Lower leg skin (tissue), 3 donors: Measurements from ENCODE around the gene KIF17.

Experiments
- POLR2A ChIP-seq, 2 donors: fragments of 450-650 bp; IDR thresholded peaks; one replicate each; pipeline ENCODE4 v1.6.1; 2016 to 2017; ENCODE audit warnings: antibody characterized with exemption in 2 of 2, mild to moderate bottlenecking in 1 of 2, moderate library complexity in 1 of 2
- TF ChIP-seq, protein P1 (sequence below), 3 donors: fragments of 450-650 bp; IDR thresholded peaks; one replicate each; pipeline ENCODE4 v1.5.1; 2016; ENCODE audit warnings: antibody characterized with exemption in 3 of 3, mild to moderate bottlenecking in 3 of 3, moderate library complexity in 2 of 3

DNA sequence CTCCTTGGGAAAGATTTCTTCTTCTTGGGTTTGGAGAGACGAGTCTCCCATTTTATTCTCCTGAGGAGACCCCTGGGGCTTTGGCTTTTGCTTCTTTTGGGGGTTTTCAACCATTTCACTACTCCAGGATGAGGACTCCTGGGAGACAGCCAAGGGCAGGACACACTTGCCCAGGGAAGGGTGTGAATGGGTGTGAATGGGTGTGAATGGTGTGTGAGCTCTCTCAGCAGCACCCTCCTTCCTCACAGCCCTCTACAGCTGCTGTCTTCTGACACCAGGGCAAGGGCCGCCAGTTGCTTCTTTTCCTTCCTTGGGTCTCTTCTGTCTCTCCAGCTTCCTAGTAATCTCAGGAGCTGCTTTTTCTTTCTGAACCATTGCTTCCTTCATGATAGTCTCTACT, 24.2 kb downstream of the KIF17 start:
- TF ChIP-seq, protein P1, sequence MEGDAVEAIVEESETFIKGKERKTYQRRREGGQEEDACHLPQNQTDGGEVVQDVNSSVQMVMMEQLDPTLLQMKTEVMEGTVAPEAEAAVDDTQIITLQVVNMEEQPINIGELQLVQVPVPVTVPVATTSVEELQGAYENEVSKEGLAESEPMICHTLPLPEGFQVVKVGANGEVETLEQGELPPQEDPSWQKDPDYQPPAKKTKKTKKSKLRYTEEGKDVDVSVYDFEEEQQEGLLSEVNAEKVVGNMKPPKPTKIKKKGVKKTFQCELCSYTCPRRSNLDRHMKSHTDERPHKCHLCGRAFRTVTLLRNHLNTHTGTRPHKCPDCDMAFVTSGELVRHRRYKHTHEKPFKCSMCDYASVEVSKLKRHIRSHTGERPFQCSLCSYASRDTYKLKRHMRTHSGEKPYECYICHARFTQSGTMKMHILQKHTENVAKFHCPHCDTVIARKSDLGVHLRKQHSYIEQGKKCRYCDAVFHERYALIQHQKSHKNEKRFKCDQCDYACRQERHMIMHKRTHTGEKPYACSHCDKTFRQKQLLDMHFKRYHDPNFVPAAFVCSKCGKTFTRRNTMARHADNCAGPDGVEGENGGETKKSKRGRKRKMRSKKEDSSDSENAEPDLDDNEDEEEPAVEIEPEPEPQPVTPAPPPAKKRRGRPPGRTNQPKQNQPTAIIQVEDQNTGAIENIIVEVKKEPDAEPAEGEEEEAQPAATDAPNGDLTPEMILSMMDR (IDR thresholded peaks at IDR 0.05) = no peak
- TF ChIP-seq POLR2A (IDR thresholded peaks at IDR 0.05) = no peak
